Activated CD4-positive, alpha-beta T cell treated with anti-CD3 and anti-CD28 coated beads for 36 hours (primary cell): ENCODE results near the gene CARD6. TPM values are rescaled to one million over a fixed set of nuclear protein-coding genes. Genes with fewer than 3 reads are reported as not detected.
"Not testable (repeated sequence)": the region's sequence is repeated elsewhere in the genome, so short reads cannot be mapped to it uniquely, and the experiment has no call there.

Source experiments
- ATAC-seq: fragments of 200-7000 bp; cut with Tn5 transposase; one replicate; pipeline ENCODE4 v1.10.0; 2021; ENCODE audit warnings: mild to moderate bottlenecking, moderate library complexity
- CTCF ChIA-PET: fragments of 350-600 bp; sonication (Branson Sonifier 250); formaldehyde crosslinking; loops from one replicate; lab custom pipeline; 2021; ENCODE audit warnings: antibody characterized with exemption; lab: Charles Lee
- POLR2A ChIA-PET: fragments of 350-600 bp; sonication (Branson Sonifier 250); formaldehyde crosslinking; loops from one replicate; lab custom pipeline; 2021; ENCODE audit warnings: antibody characterized with exemption, inconsistent platforms; lab: Charles Lee
- DNase-seq: peaks from one replicate; pipeline ENCODE4 v3.0.0-alpha.2; 2020
- H3K27ac Mint-ChIP-seq: one replicate; pipeline ENCODE4 v1.8.0; 2021; ENCODE audit warnings: mixed read lengths
- H3K27me3 Mint-ChIP-seq: one replicate; pipeline ENCODE4 v1.8.0; 2021; ENCODE audit warnings: mixed read lengths
- H3K36me3 Mint-ChIP-seq: one replicate; pipeline ENCODE4 v1.8.0; 2021; ENCODE audit warnings: low read depth, mixed read lengths
- H3K4me1 Mint-ChIP-seq: one replicate; pipeline ENCODE4 v1.8.0; 2021; ENCODE audit warnings: mixed read lengths
- H3K4me3 Mint-ChIP-seq: one replicate; pipeline ENCODE4 v1.8.0; 2021; ENCODE audit warnings: mild to moderate bottlenecking, moderate library complexity, mixed read lengths
- H3K9me3 Mint-ChIP-seq: one replicate; pipeline ENCODE4 v1.8.0; 2021; ENCODE audit warnings: low read depth, mixed read lengths
- intact Hi-C, 2 experiments: fragments of 100-400 bp; cut with DNase I in 1 of 2; cut with micrococcal nuclease in 1 of 2; formaldehyde crosslinking; loops; one replicate each; pipeline versions ENCODE4 v1.14.2 to v1.15.1; 2022 to 2024; cut with DNase I, micrococcal nuclease
- total RNA-seq, 2 experiments: library from RNA; stranded (reverse); gene quantifications; one replicate each; pipeline ENCODE4 v1.2.3, GENCODE V29; 2021

The CARD6 gene
- total RNA-seq, 2 experiments from 2014 or later = 1.5 to 1.7 TPM

DNA sequence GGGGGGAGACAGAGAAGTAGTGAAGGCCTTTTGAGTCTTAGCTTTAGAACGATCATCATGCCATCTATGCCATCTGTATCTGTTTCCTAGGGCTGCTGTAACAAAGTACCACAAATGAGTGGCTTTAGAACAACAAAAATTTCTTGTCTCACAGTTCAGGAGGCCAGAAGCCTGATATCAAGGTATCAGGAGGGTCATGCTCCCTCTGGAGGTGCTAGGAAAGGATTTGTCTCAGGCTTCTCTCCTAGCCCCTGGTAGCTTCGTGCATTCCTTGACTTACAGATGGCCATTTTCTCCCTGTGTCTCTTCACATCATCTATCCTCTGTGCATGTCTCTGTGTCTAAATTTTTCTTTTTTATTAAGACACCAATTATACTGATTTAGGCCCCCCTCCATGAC, 5.2 kb downstream of the CARD6 start:
- Mint-ChIP-seq H3K27ac (no peak overlapping the region), H3K36me3 (peaks cover 7% of the 10 kb centered on the region), H3K27me3 (peaks cover 1% of the 10 kb centered on the region), H3K9me3 (no peaks in the 10 kb centered on the region), H3K4me3 (no peak overlapping the region), H3K4me1 (peaks cover 7% of the 10 kb centered on the region)
- ATAC-seq (no peak), DNase-seq (no peak)
- intact Hi-C loops = no loop called here
- POLR2A ChIA-PET = no interaction called here
- CTCF ChIA-PET = no interaction called here

DNA sequence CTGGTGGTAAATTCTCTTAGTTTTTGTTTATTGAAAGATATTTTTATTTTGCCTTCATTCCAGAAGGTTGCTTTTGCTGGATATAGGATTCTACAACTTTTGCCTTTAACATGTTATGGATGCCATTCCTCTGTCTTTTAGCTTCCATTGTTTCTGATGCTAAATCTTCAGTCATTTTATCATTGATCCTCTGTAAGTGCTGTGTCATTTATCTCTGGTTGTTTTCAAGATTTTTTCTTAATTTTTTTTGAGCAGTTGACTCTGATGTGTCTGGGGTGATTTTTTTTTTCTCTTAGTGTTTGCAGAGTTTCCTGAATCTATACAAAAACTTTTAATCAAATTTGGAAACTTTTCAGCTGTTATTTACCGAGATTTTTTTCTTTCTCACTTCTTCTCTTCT, 6.4 kb downstream of the CARD6 start:
- CTCF ChIA-PET = interaction anchor here (1.0 kb wide), 1 partner anchor 14 kb away, joined by 3 read pairs; no protein-coding TSS in a partner anchor
- H3K4me3 Mint-ChIP-seq = no peak overlapping the region
- no peaks in the 10 kb centered on the region for H3K4me1 Mint-ChIP-seq
- ATAC-seq = no peak
- intact Hi-C loops = no loop called here
- peaks cover 7% of the 10 kb centered on the region for H3K36me3 Mint-ChIP-seq
- no peaks in the 10 kb centered on the region for H3K27me3 Mint-ChIP-seq
- POLR2A ChIA-PET = no interaction called here
- H3K9me3 Mint-ChIP-seq = no peaks in the 10 kb centered on the region
- DNase-seq = no peak
- no peak overlapping the region for H3K27ac Mint-ChIP-seq

- no peak overlapping the region for H3K4me3 Mint-ChIP-seq
- ChIA-PET CTCF (no interaction called here), POLR2A (no interaction called here)
- DNase-seq (no peak), ATAC-seq (no peak)
- peaks cover 7% of the 10 kb centered on the region for H3K36me3 Mint-ChIP-seq
- H3K4me1 Mint-ChIP-seq = no peaks in the 10 kb centered on the region
- intact Hi-C loops = no loop called here
- no peaks in the 10 kb centered on the region for H3K27me3 Mint-ChIP-seq
- H3K27ac Mint-ChIP-seq = no peak overlapping the region
- H3K9me3 Mint-ChIP-seq = no peaks in the 10 kb centered on the region
Observed at GRCh38 chr5:40853632-40854192, 12.5 kb downstream of the CARD6 start.

DNA sequence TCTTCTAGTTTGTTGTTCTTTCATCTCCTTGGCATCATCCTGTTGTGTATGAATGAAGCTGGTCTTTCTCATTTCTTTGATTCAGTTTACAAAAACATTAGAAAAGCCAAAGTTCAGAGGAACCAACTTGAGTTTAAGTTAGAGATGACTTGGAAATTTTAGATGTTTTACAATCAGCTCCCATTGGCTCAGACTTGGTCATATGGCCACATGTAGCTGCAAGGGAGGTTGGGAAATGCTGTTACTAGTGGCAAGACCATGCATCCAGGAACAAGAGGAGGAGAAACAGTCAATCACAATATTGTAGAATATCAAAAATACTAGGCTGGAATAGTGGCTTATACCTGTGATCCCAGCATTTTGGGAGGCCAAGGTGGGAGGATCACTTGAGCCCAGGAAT, 19.5 kb downstream of the CARD6 start:
- POLR2A ChIA-PET = no interaction called here
- CTCF ChIA-PET = interaction anchor here (0.7 kb wide), 1 partner anchor 116 kb away, joined by 3 read pairs; no protein-coding TSS in a partner anchor
- H3K36me3 Mint-ChIP-seq = no peaks in the 10 kb centered on the region
- no peak overlapping the region for H3K4me3 Mint-ChIP-seq
- ATAC-seq (no peak), DNase-seq (no peak)
- intact Hi-C loops = no loop called here
- no peaks in the 10 kb centered on the region for H3K4me1 Mint-ChIP-seq
- peaks cover 8% of the 10 kb centered on the region for H3K9me3 Mint-ChIP-seq
- H3K27ac Mint-ChIP-seq = no peak overlapping the region
- H3K27me3 Mint-ChIP-seq = no peaks in the 10 kb centered on the region

- intact Hi-C loops, H3K27me3 Mint-ChIP-seq, H3K4me1 Mint-ChIP-seq, H3K27ac Mint-ChIP-seq, POLR2A ChIA-PET, ATAC-seq, CTCF ChIA-PET, H3K9me3 Mint-ChIP-seq, H3K36me3 Mint-ChIP-seq, DNase-seq, H3K4me3 Mint-ChIP-seq: not testable (repeated sequence)
Observed at GRCh38 chr5:40865004-40865403, 23.8 kb downstream of the CARD6 start.

DNA sequence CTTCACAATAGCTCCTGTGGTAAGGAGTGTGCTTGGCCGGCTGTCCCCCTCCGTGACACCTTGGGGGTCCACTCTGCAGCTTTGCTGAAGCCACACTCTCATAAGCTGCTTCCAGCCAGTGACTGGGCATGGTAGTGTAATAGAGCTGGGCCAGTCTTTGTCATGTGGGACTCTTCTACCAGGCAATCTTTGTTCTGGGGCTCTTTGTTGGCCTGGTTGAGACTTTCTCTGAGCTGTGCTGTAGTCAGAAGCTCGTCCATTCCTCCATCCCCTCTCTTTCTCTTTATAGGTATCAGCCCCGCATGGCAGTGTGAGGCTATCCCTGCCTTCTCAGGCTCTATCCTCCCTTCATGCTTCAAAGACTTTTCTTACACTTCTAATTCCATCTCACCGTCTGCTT, 25.7 kb downstream of the CARD6 start:
- ATAC-seq (no peak), DNase-seq (no peak)
- intact Hi-C loops = no loop called here
- Mint-ChIP-seq H3K27me3 (peaks cover 2% of the 10 kb centered on the region), H3K4me1 (no peaks in the 10 kb centered on the region), H3K9me3 (peaks cover 8% of the 10 kb centered on the region), H3K36me3 (no peaks in the 10 kb centered on the region), H3K27ac (no peak overlapping the region), H3K4me3 (no peak overlapping the region)
- CTCF ChIA-PET = interaction anchor here (0.6 kb wide), 1 partner anchor 83 kb away, joined by 4 read pairs; no protein-coding TSS in a partner anchor
- POLR2A ChIA-PET = no interaction called here

DNA sequence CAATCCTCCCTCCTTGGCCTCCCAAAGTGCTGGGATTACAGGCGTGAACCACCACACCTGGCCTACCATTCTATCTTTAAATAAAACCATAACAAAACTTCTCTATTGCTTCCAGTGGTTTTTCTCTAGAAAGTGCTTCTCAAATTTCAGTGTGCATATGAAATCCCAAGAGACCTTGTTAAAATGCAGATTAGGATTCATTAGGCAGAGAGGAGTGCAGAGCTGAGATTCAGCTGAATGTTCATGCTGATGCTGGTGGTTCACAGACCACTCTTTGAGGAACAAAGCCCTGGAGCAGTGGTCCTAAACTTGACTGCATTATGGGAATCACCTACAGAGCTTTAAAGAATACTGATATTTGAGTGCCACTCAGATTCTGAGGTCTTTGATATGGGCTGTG, 28.2 kb downstream of the CARD6 start:
- CTCF ChIA-PET = interaction anchor here (0.5 to 0.6 kb wide), 2 partner anchors 11 to 28 kb away, joined by 3 read pairs; partner anchors contain the start of gene CARD6
- POLR2A ChIA-PET = no interaction called here
- Mint-ChIP-seq H3K4me3 (no peak overlapping the region), H3K27ac (no peak overlapping the region), H3K36me3 (no peaks in the 10 kb centered on the region), H3K9me3 (peaks cover 8% of the 10 kb centered on the region), H3K4me1 (no peaks in the 10 kb centered on the region), H3K27me3 (peaks cover 5% of the 10 kb centered on the region)
- no peak for ATAC-seq
- no peak for DNase-seq
- intact Hi-C loops = no loop called here

DNA sequence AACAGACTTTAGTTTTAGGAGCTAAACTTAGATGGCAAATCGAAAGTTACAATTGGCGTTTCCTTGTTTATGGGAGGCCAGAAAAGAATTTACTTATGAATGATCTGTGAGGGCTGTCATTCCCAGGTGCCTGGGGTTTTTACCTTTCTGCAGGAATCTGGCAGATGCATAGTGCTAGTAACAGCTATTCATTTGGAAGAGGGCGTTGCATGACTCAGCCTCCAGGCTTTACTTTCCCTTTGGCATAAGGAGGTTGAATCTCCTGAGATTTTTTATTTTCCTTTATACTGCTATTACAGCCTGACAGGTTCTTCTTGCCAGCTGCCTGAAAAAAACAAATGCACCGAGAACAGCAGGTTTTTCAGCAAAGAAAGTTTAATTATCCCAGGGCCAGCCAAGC, 30.0 kb downstream of the CARD6 start:
- POLR2A ChIA-PET = no interaction called here
- Mint-ChIP-seq H3K36me3 (no peaks in the 10 kb centered on the region), H3K9me3 (no peaks in the 10 kb centered on the region), H3K4me3 (no peak overlapping the region), H3K4me1 (no peaks in the 10 kb centered on the region), H3K27ac (no peak overlapping the region), H3K27me3 (peaks cover 5% of the 10 kb centered on the region)
- intact Hi-C loops = loop anchor here in 1 of 2 experiments (10.0 kb wide), 1 partner anchor 376 kb away; no protein-coding TSS in a partner anchor
- no peak for ATAC-seq
- DNase-seq = no peak
- CTCF ChIA-PET = interaction anchor here (0.6 kb wide), 1 partner anchor 37 kb away, joined by 3 read pairs; no protein-coding TSS in a partner anchor

DNA sequence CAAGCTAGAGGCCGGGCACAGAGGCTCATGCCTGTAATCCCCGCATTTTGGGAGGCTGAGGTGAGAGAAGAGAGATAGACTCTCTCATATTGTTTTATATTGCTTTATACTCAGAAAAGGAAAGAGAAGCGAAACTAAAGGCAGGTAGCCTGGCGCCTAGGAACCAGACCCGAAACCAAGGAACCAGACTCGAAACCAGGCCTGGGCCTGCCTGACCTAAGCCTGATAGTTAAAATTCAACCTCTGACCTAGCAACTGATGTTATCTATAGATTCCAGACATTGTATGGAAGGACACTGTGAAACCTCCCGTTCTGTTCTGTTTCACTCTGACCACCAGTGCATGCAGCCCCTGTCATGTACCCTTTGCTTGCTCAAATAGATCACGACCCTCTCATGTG, 31.1 kb downstream of the CARD6 start:
- DNase-seq, POLR2A ChIA-PET, H3K27me3 Mint-ChIP-seq, H3K4me3 Mint-ChIP-seq, H3K4me1 Mint-ChIP-seq, H3K27ac Mint-ChIP-seq, CTCF ChIA-PET, H3K36me3 Mint-ChIP-seq, H3K9me3 Mint-ChIP-seq, ATAC-seq: not testable (repeated sequence)
- intact Hi-C loops = loop anchor here in 1 of 2 experiments (10.0 kb wide), 1 partner anchor 377 kb away; no protein-coding TSS in a partner anchor

GRCh38 chr5:40873286-40873880, 32.2 kb downstream of the CARD6 start:
- Mint-ChIP-seq H3K36me3 (no peaks in the 10 kb centered on the region), H3K4me3 (no peak overlapping the region), H3K27ac (no peak overlapping the region), H3K27me3 (peaks cover 5% of the 10 kb centered on the region), H3K4me1 (peaks cover 3% of the 10 kb centered on the region), H3K9me3 (peaks cover 10% of the 10 kb centered on the region)
- intact Hi-C loops = loop anchor here in 1 of 2 experiments (10.0 kb wide), 1 partner anchor 379 kb away; no protein-coding TSS in a partner anchor
- ChIA-PET CTCF (interaction anchor here (0.6 kb wide), 1 partner anchor 138 kb away, joined by 3 read pairs; no protein-coding TSS in a partner anchor), POLR2A (no interaction called here)
- no peak for DNase-seq
- ATAC-seq = no peak

GRCh38 chr5:40875958-40876357, 34.8 kb downstream of the CARD6 start:
- ATAC-seq = no peak
- intact Hi-C loops = loop anchor here in 1 of 2 experiments (5.0 to 10.0 kb wide), 4 partner anchors 39 to 381 kb away; partner anchors contain the start of gene RPL37
- H3K36me3 Mint-ChIP-seq = no peaks in the 10 kb centered on the region
- H3K4me3 Mint-ChIP-seq = no peak overlapping the region
- H3K4me1 Mint-ChIP-seq = peaks cover 6% of the 10 kb centered on the region
- POLR2A ChIA-PET = no interaction called here
- CTCF ChIA-PET = interaction anchor here (1.1 kb wide), 1 partner anchor 125 kb away, joined by 4 read pairs; no protein-coding TSS in a partner anchor
- H3K27ac Mint-ChIP-seq = no peak overlapping the region
- peaks cover 10% of the 10 kb centered on the region for H3K9me3 Mint-ChIP-seq
- H3K27me3 Mint-ChIP-seq = peaks cover 3% of the 10 kb centered on the region
- no peak for DNase-seq
